Astrocyte (in vitro differentiated cells and primary cell): ENCODE data around the gene FMN1.

Experiments used
- EZH2 ChIP-seq: IDR thresholded peaks from 2 replicates; pipeline ENCODE4 v1.6.1; 2012; ENCODE audit warnings: mild to moderate bottlenecking, low read length, inconsistent platforms; ENCODE audit not compliant: insufficient read depth
- TF ChIP-seq, protein P1 (sequence below): IDR thresholded peaks from 2 replicates; pipeline ENCODE4 v1.5.1; 2011; ENCODE audit warnings: low read depth, mild to moderate bottlenecking, inconsistent platforms, low read length, moderate library complexity; ENCODE audit not compliant: insufficient read depth

GRCh38 chr15:32857732-32858131, 336.8 kb downstream of the FMN1 start:
- TF ChIP-seq, protein P1, sequence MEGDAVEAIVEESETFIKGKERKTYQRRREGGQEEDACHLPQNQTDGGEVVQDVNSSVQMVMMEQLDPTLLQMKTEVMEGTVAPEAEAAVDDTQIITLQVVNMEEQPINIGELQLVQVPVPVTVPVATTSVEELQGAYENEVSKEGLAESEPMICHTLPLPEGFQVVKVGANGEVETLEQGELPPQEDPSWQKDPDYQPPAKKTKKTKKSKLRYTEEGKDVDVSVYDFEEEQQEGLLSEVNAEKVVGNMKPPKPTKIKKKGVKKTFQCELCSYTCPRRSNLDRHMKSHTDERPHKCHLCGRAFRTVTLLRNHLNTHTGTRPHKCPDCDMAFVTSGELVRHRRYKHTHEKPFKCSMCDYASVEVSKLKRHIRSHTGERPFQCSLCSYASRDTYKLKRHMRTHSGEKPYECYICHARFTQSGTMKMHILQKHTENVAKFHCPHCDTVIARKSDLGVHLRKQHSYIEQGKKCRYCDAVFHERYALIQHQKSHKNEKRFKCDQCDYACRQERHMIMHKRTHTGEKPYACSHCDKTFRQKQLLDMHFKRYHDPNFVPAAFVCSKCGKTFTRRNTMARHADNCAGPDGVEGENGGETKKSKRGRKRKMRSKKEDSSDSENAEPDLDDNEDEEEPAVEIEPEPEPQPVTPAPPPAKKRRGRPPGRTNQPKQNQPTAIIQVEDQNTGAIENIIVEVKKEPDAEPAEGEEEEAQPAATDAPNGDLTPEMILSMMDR, result no peak
- TF ChIP-seq EZH2, result no peak
